ENCODE data around the gene LOC128125822.
A peak's percentile ranks its signal among the peaks of the same experiment; 100 is the strongest.

The LOC128125822 gene

DNA sequence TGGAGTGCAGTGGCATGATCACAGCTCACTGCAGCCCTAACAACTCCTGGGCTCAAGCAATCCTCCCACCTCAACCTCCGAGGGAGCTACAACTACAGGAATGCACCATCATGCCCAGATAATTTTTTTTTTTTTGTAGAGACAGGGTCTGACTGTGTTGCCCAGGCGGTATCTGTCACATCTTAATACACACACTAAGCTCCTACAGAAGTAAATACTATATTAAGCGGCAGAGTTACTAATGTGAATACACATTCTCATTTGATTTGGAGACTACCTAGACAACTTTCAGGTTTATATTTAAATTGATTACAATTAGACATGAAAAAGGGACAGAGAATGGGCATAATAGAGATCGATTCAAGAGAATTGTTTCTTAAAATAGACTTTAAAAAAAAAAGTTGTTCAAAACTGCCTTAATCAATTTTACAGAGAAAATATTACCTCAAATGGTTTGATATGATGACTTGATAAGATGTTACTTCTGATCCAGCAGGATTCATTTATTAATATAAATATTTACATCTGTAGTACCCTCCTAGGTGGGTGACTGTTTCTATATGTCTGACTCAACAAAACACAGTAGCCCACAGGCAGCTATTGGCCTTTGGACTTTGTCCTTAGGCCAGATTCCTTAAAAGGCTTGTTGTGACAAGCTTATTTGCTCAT is 7.1 kb upstream of the LOC128125822 start:
- H3K79me2 ChIP-seq (ENCODE audit: insufficient read depth, low read length) = no peaks in the 10 kb centered on the region
- CTCF ChIA-PET = no interaction called here
- peaks cover 10 to 31% of the 10 kb centered on the region in 2 experiments for H3K4me1 ChIP-seq (ENCODE audit: control insufficient read depth in 1 of 2, insufficient read depth in 2 of 2, low read length in 2 of 2)
- ATAC-seq = no peak; the same call in 1 of the 2 replicates
- no peak overlapping the region for H3K27ac ChIP-seq (ENCODE audit: low read depth, low read length)
- BruUV-seq (replicated peaks) = no TSS peak
- H3K36me3 ChIP-seq (ENCODE audit: control insufficient read depth in 1 of 2, insufficient read depth in 2 of 2, low read length in 2 of 2) = no peaks in the 10 kb centered on the region
- DNase-seq (ENCODE audit: low read depth, low spot score) = no peak
- RAD21 ChIA-PET (ENCODE audit: low non-redundant PET in 1 of 2, low total read pairs in 2 of 2, uncharacterized antibody in 2 of 2, unreplicated experiment in 2 of 2) = no interaction called here
- TF ChIP-seq FOSL1 (IDR thresholded peaks at IDR 0.05; ENCODE audit: low read depth) (0 out of 2 replicates have a peak, but pooled peaks have one; percentile 10), ELF1 (IDR thresholded peaks at IDR 0.05; ENCODE audit: borderline replicate concordance, low read depth) (no peak)
- no peak overlapping the region for H3K4me3 ChIP-seq (replicated peaks in 1 of 2; ENCODE audit: low read depth in 1 of 2, low read length in 2 of 2)
- no peaks in the 10 kb centered on the region for H4K20me1 ChIP-seq (ENCODE audit: insufficient read depth)
- POLR2A ChIA-PET = interaction anchor here (0.8 kb wide), 1 partner anchor 9 kb away, joined by 4 read pairs; no protein-coding TSS in a partner anchor
- H3K9ac ChIP-seq (ENCODE audit: low read length) = no peak overlapping the region
- no peak overlapping the region for H2AFZ ChIP-seq (ENCODE audit: low read depth, low read length, poor library complexity, severe bottlenecking)
- peak overlapping the region; percentile 48 for H3K4me2 ChIP-seq (ENCODE audit: low read length)
- H3K27me3 ChIP-seq (ENCODE audit: insufficient read depth, low read length) = no peaks in the 10 kb centered on the region
- no peaks in the 10 kb centered on the region; a peak in 1 of 4 replicates for H3K9me3 ChIP-seq (ENCODE audit: control insufficient read depth in 1 of 2, insufficient read depth in 1 of 2, low read depth in 1 of 2, low read length in 2 of 2)
- intact Hi-C loops (cut with micrococcal nuclease) = no loop called here
- no peaks in the 10 kb centered on the region for H3K9me2 ChIP-seq (ENCODE audit: insufficient read depth)

DNA sequence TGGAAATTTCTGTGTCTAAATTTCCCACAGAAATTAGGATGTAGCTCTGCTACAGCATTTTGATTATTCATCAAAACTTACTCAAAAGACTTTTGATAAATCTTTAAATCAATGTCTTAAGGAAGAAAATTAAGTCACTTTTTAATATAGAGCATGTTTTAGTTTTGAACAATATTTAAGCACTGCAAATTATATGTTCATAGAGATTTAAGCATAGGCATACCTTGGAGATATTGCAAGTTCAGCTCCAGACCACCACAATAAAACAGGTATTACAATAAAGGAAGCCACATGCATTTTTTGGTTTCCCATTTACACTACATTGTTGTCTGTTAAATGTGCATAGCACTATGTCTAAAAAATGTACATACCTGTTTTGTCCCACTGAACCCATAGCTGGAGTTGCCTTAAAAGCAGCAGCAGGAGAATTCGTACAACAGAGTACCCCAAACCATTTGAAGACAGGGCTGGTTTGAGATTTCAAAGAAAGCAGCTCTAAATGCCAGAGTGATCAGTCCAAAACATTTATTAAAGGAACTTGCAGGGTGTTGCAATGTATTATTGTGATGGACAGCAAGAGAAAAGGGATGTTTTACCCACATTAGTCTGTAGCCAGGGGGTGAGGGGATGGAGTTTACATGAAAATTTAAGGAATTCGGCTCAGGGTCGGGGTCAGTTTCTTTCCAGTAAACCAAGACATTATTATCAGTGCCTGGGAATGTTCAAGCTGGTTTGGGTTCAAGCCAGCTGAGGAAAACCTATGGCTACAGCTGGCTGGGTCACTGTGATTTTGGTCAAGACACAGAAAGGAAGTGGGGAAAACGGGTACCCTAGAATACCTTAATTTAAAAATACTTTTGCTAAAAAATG is 6.3 kb upstream of the LOC128125822 start:
- Histone ChIP-seq H3K36me3 (ENCODE audit: control insufficient read depth in 1 of 2, insufficient read depth in 2 of 2, low read length in 2 of 2) (no peaks in the 10 kb centered on the region), H3K27me3 (ENCODE audit: insufficient read depth, low read length) (no peaks in the 10 kb centered on the region), H3K4me3 (replicated peaks in 1 of 2; ENCODE audit: low read depth in 1 of 2, low read length in 2 of 2) (no peak overlapping the region), H4K20me1 (ENCODE audit: insufficient read depth) (no peaks in the 10 kb centered on the region), H3K27ac (ENCODE audit: low read depth, low read length) (no peak overlapping the region), H2AFZ (ENCODE audit: low read depth, low read length, poor library complexity, severe bottlenecking) (no peak overlapping the region), H3K4me1 (ENCODE audit: control insufficient read depth in 1 of 2, insufficient read depth in 2 of 2, low read length in 2 of 2) (peaks cover 17 to 38% of the 10 kb centered on the region in 2 experiments), H3K9me3 (ENCODE audit: control insufficient read depth in 1 of 2, insufficient read depth in 1 of 2, low read depth in 1 of 2, low read length in 2 of 2) (no peaks in the 10 kb centered on the region; a peak in 1 of 4 replicates), H3K79me2 (ENCODE audit: insufficient read depth, low read length) (no peaks in the 10 kb centered on the region), H3K9ac (ENCODE audit: low read length) (no peak overlapping the region), H3K4me2 (ENCODE audit: low read length) (peak overlapping the region; percentile 48), H3K9me2 (ENCODE audit: insufficient read depth) (no peaks in the 10 kb centered on the region)
- intact Hi-C loops (cut with micrococcal nuclease) = no loop called here
- no peak for DNase-seq (ENCODE audit: low read depth, low spot score)
- ChIA-PET POLR2A (interaction anchor here (0.8 kb wide), 1 partner anchor 8 kb away, joined by 4 read pairs; no protein-coding TSS in a partner anchor), RAD21 (ENCODE audit: low non-redundant PET in 1 of 2, low total read pairs in 2 of 2, uncharacterized antibody in 2 of 2, unreplicated experiment in 2 of 2) (no interaction called here), CTCF (no interaction called here)
- BruUV-seq (replicated peaks) = no TSS peak
- ATAC-seq = no peak
- TF ChIP-seq ZBTB33 (IDR thresholded peaks at IDR 0.05; ENCODE audit: extremely low read depth, insufficient replicate concordance, low read length) (no peak), SIN3A (IDR thresholded peaks at IDR 0.05; ENCODE audit: low read depth) (no peak), ATF3 (IDR thresholded peaks at IDR 0.05) (no peak), RAD21 (IDR thresholded peaks at IDR 0.05; ENCODE audit: low read depth) (no peak), TCF7L2 (IDR thresholded peaks at IDR 0.05; ENCODE audit: borderline replicate concordance, extremely low read depth, insufficient read depth, insufficient read length) (no peak), EZH2 (IDR thresholded peaks at IDR 0.05) (no peak), SRF (IDR thresholded peaks at IDR 0.05; ENCODE audit: low read depth) (no peak), JUND (IDR thresholded peaks at IDR 0.05) (no peak), YY1 (IDR thresholded peaks at IDR 0.05; ENCODE audit: extremely low read depth, insufficient replicate concordance, low read depth, low read length) (no peak), POLR2AphosphoS5 (IDR thresholded peaks at IDR 0.05; ENCODE audit: low read depth, low read length) (no peak), POLR2A (IDR thresholded peaks at IDR 0.05; ENCODE audit: borderline replicate concordance, extremely low read depth, insufficient read depth, insufficient read length) (no peak), CEBPB (IDR thresholded peaks at IDR 0.05; ENCODE audit: low read depth) (no peak)

All from HCT116 (cell line).